ENCODE measurements around the gene ELF1.
A peak's percentile ranks its signal among the peaks of the same experiment; 100 is the strongest.
"Not testable (repeated sequence)": the region's sequence is repeated elsewhere in the genome, so short reads cannot be mapped to it uniquely, and the experiment has no call there.

ELF1 gene

DNA sequence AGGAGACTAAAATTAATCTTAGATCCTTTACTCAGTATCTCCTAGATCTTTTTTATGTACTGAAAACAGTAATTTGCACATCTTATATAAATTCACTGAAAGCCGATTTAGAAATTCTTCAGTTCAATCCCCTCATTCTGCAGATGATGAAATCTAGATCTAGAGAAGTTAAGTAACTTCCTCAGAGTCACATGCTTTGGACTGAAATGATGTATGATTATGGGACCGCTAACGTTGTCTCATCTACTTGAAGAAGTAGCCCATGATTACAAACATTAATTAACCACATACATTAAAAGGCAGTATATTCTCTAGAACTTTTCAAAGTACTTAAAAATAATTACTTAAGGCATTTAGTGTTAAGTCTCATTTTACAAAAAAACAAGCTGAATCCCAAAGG lies 37.8 kb downstream of the ELF1 start:
- peak; percentile 92 to 93 for DNase-seq

DNA sequence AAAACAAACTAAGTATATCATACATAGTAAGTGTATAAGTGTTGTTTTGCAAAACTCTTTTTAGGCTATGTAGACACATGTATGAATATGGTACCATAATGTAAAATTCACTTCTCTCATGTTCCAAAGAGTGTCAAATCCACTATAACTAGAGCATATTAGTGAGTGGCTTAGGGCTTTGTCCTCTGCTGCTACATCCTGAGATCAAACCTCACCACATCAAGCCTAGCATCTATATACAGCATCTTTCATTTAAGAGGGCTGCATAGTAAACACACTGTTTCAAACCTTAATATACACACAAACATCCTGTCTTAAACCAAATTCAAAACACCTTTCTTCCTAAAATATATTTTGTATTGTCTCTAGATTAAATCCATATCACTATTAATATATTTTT lies 38.7 kb downstream of the ELF1 start:
- DNase-seq, result no peak

DNA sequence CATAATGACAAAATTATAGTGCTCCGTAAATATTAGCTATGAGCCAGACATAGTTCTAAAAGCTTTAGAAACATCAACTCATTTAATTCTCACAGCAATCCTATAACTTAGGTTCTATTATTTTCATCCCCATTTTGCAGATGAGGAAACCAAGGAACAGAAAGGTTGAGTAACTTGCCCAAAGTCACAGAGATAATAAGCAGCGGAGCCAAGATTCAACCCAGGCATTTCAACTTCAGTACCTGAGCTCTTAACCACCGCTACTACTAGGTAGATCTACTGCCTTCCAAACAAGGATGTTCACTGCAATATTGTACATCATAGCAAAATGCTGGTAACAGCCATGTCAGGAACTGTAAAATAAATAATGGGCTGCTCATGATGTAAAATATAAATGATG lies 39.9 kb downstream of the ELF1 start:
- DNase-seq, result no peak

DNA sequence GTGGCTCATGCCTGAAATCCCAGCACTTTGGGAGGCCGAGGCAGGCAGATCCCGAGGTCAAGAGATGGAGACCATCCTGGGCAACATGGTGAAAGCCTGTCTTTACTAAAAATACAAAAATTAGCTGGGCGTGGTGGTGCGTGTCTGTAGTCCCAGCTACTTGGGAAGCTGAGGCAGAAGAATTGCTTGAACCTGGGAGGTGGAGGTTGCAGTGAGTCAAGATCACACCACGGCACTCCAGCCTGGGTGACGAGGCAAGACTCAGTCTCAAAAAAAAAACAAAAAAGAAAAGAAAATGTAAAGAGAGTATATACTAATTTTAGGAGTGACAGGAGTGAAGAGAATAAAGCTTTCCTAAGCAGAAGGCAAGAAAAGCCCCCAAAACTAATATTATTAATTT lies 41.0 kb downstream of the ELF1 start:
- DNase-seq, result not testable (repeated sequence)

DNA sequence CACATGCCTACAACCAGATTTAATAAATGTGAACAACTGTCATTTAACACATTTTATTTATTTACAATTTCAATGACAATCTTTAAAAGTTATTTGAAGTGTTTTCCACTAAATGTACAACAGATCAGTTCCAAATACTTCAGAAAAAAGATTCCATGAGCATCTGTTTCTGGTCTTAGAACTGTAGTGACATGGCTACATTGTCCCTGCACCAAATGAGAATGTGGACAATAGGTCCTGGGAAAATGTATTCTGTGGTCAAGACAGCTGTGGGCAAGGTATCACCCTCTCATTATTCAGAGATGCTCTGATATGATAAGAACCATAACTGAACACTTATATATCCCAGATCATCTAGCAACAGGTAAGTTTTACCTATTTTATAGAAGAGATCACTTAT lies 43.7 kb downstream of the ELF1 start:
- no peak for DNase-seq

DNA sequence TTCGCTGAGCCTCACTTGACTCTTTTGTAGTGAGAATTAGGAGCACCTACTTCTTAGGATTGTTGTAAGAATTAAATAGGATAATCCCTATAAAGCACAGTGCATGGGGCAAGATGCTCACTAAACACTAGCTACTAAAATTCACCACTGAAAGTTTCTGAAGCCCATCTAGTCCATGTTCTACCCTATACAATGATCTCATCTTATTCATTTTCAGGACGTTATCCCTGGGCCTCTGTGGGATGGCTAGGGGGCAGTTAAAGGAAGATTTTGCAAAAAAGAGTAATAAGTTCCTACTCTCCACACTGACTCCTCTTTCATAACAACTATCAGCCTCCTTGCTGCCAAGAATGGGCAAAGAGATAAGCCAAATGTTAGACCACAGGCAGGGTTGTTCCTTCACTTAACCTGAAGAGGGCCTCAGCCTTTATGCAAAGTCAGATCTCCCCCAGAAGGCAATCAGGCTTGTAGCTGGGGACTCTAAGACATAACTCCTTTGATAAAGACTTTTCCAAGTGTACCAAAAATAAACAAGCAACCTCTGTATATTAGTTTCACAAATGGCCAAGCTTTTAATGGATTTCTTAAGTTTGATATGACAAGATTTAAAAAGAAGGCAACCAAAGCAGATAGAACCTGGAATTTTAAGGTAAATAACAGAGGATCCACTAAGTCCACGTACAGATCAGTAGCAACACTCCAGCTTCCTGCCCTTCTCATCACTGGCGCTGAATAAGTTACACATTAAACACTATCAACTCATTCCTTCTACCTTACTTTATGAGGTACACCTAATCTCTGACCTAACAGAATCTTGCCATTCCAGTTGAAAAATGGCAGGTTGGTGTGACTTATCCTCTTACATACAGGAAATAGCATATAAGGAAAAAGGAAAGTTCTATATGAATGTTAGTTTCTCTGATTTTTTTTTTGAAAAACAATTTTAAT lies 44.4 kb downstream of the ELF1 start:
- peak; percentile 93 to 95 for DNase-seq

DNA sequence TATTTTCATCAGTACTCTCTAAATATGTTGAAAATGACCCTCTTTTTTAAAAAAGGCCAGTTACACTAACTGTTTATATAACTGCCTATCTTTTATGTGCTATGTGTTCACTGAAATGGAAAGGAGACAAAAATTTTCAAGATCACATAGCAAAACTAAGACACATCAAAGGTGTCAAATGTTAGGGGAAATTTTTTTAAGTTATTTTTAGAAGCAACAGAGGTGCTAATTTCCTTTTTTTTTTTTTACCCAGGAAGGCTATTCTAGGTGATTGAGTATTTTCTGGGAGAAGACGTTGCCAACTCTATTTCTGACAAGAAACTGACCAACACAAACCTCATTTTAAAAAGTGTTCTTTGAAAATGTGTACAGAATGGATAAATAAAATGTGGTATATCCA lies 45.7 kb downstream of the ELF1 start:
- no peak for DNase-seq

DNA sequence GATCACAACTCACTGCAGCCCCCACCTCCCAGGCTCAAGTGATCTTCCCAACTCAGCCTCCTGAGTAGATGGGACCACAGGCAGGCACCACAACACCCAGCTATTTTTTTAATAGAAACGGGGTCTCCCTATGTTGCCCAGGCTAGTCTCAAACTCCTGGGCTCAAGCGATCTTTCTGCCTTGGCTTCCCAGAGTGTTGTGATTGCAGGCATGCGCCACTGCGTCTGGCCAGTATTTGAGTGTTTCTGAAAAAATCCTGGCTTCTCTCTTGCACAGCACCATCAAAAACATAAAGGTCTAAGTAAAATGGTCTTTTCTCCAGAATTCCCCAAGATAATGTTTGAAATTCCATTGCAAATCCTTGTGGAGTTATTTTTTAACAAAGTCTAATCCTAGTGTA lies 47.8 kb downstream of the ELF1 start:
- DNase-seq, result no peak

DNA sequence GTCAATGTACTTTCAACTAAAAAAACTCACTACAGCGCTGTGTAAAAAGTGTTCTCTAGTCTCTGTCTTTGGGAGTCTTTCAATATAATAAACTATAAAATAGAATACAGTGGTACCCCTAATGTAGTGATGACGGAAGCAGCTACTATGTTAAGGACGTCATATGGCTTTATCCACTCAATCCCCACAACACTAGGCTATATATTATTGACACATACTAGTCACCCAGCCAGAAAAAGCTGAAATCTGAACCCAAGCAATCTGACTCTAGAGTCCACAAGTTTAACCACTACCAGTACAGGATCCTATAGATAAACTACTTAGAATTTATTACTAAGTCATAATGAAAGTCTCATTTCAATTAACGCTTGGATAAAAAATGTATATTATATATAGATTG lies 48.3 kb downstream of the ELF1 start:
- DNase-seq, result no peak

DNA sequence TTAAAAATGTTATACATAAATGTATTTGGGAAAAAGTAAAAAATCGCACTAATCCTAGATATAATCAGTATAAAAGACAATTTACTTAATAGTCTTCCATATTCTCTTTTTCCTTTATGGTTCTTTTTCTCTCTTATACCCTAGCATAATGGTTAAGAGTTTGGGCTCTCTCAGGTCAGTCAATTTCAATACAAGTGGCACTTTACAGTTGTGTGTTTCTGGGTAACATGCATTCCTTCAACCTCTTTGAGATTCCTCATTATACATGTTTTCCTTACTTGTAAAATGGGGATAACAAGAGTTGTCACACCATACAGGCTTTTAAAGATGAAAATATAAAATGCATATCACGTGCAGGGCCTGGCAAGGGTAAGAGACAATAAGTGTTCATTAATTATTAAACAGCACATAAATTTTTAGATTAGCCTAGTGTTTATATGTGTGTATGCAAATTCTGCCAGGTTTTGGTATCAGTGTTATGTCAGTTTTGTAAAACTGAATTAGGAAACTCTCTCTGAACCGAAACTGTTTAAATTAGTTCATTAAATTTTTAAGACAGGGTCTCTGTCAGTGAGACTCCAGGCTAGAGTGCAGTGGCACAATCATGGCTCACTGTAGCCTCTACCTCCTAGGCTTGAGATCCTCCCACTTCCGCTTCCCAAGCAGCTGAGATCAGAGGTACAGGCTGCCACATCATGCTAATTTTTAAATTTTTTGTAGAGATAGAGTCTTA lies 49.8 kb downstream of the ELF1 start:
- no peak for DNase-seq

DNA sequence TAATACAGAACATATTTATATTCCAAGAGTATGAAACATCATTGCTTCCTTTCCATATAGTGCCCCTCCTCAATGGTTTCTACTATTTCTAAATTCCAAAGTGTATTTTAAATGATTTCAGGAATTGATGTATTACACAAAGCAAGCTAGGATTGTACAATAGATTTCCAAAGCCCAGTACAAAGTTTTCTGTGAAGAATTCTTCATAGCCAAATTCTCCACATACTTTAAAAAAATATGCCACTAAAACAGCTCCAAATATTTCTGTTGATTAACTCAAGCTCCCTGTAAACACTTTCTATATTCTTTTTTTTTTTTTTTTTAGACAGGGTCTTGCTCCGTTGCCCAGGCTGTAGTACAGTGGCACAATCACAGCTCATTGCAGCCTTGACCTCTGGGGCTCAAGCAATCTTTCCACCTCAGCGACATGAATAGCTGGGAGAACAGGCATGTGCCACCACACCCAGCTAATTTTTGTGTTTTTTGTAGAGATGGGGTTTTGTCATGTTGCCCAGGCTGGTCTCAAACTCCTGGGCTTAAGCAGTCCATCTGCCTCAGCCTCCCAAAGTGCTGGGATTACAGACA lies 50.6 kb downstream of the ELF1 start:
- DNase-seq, result no peak

DNA sequence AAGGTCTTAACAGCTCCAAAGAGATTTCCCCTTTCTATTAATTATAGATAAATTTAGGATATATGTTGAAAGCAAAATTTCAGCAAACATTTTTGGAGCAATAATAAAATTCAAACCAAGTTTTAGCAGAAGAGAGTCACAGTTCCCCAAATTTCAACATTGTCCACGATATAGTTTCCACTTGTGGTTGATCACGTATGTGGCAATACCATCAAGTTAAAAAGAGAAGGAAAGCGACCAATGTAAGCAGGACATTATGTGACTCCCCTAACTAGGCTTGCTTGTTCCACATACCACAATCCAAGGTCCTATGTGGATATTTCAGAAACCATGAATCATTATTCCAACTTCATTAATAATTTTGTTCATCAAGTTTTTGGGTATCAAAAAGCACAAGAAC lies 52.8 kb downstream of the ELF1 start:
- peak; percentile 99 for DNase-seq

DNA sequence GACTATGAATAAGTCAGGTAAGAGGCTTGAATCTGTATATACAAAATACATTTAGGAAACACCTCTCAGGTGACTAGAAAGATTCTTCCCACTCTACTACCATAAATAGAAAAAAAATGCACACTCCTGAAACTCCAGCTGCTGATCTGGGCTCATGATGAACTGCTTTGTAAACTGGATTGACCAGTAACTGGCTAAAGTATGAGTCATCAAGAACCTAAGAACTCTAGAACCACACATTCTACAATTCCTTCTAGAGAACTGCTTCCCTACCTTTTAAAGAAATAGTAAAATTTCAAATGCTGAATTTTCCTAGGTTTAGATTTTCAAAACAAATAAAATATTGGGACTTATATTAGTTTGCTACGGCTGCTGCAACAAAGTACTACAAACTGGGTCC lies 55.2 kb downstream of the ELF1 start:
- DNase-seq, result no peak

DNA sequence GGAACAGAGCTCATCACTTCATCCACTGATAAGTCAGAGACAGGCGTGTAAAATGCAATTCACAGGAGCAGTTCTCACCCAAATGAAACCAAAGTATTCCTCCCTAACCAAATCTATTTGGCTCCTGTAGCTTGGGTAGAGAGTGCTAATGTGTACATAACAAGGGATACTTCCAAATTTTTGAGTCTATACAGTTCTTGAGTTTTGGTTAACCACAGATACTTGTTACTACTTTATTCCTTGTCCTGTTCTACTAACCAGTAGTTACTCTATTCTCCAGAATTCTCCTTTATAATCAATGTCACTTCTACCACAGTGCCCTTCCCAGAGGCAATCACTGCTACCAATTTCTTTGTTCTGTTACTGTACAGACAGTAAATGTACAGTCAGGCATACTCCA lies 57.3 kb downstream of the ELF1 start:
- DNase-seq, result no peak

DNA sequence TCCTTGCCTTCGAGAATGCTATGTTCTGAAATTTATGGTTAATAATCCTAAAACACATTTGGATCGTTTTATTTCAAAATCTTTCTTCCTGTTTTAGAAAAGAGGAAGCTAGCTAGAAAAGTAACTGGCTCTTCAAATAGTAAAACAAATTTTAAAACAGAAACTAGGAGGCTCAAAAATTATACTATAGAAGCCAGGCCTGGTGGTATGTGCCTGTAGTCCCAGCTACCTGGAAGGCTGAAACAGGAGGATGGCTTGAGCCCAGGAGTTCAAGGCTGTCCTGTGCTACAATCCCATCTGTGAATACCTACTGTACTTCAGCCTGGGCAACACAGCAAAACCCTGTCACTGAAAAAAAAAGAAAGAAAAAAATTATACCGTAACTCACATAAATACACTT lies 57.9 kb downstream of the ELF1 start:
- DNase-seq, result peak; percentile 96 to 98

DNA sequence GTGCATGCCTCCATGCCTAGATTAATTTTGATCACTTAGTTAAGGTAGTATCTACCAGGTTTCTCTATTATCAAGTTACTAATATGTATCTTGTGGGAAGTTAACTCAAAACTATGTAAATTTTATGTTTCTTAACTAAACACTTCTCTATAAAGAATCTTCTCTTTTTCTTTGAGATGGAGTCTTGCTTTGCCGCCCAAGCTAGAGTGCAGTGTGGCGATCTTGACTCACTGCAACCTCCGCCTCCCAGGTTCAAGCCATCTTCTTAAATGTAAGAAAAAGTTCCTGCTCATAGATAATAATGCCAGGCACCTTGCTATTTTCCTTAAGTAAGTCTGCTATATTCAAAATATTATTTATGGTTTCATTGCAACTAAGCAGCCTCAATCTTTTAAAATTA lies 58.4 kb downstream of the ELF1 start:
- no peak for DNase-seq

DNA sequence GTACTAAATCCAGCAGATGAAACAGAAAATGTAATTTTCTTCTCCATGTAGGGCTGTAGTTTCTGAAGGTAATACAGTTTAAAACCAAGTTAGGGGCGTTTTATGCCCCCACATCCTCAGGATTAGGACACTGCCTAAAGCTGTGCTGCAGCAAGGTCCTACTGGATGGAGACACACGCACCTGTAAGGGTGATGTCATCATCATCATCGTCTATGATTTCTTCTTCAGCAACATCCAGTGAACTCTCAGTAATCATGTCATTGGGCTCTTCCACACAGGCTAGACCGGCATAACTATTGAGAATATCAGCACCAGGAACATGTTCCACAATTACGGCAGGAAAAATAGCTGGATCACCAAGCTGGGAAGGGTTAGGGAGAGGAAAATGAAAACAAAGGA lies 60.5 kb downstream of the ELF1 start:
- DNase-seq, result no peak

DNA sequence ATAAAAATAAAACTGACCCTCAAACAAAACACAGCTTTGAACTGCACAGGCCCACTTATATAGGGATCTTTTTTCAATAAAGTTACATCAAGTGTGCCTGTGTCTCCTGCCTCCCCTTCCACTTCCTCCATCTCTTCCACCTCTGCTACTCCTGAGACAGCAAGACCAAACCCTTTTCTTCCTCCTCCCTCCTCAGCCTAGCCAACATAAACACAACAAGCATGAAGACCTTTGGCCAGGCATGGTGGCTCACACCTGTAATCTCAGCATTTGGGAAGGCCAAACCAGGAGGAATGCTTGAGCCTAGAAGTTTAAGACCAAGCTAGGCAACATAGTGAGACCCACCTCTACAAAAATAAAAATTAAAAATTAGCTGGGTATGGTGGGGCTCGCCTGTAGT lies 72.6 kb downstream of the ELF1 start:
- DNase-seq, result no peak

DNA sequence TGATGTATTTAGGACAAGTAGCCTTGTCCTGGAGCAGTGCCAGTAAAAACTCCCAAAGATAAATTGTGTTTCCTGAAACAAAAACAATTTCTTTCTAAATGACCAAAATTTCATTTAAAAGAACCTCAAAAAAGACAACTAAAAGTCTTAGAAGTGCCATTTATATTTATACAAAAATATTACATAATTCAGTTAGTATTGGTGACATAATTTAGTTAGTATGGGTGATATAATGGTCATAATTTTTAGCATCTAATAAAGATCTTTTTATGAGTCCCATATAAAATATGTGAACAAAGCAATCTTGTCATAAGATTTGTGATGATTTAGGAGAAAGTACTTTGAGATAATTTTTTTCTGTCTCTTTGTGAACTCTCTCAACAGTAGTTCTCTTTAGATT lies 76.0 kb downstream of the ELF1 start:
- no peak for DNase-seq

DNA sequence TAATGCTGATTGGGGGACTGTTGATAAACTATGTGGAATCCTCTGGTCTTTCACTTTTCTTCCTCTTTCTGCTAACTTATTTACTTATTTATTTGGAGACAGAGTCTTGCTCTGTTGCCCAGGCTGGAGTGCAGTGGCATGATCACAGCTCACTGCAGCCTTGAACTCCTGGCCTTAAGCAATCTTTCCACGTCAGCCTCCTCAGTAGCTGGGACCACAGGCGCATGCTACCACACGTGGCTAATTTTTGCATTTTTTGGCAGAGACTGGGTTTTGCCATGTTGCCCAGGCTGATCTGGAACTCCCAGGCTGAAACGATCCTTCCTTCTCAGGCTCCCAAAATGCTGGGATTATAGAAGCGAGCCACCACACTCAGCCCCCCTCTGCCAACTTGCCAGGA lies 77.5 kb downstream of the ELF1 start:
- no peak for DNase-seq

DNA sequence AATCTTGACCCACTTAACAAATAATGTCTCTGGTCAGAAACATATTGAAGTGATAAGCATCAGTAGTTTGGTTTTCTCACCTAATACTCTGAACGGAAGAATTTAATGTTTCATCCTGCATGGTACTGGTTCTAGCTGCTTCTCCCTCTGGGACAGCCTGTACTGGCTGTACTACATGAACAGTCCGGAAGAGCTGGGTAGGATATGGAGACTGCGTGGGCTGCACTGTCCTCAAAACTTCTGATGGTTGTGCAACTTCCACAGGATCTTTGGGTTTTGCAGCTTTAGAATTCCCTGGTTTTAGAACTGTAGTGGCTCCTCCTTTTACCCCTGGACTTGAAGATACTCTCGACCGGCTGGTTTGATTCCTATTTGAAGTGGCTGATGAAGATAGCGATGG lies 78.3 kb downstream of the ELF1 start:
- DNase-seq, result no peak

DNA sequence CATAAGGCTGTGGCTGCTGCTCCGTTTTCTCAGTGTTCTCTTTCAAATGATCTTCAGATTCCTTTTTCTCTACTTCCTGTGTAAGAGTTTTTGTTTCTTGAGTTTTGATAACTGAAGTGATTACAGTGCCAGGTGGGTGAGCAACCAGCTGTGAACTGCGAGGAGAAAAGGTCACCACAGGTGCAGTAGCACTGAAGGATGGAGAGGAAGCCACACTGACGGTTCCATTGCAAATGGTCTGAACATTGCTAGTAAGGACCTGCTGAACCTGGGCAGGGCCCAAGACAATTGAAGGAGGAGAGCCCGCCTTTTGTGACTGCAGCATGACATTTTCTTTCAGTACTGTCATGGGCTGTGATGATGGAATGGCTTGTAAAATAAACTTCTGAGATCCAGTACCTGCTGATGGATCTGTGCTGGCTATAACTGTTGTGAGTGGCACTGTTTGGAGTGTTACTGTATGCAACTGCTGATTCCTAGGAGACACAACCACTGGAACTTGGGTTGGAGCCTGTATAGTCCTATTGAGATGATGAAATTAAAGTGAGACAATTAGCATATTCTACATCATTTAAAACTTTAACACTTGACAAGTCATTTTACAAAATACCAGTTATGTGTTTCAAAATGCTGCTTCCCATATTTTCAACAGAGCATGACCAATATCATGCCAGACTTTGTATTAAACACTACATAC lies 85.5 kb downstream of the ELF1 start:
- no peak for DNase-seq

DNA sequence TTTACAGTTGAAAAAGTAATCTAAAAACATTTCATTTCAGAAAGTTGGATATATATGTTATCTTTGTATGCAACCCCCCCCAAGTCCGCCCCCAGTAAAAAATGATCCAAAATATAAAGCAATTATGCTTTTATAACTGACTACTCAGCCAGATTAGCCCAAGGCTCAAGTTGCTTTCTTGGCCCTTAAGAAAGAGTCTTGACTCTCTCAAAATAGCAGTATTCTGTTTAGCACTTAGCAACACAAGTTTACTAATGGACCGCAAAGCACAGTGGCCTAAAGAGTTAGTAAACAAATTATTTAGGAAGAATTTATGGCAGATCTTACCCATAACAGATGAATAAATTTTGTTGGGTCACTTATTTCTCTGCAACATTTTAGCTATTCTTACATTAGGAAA lies 86.9 kb downstream of the ELF1 start:
- no peak for DNase-seq

Data from AML-193 (cell line).